ENCODE results near the gene MEOX1.

Gene MEOX1

GRCh38 chr17:43640491-43641252 lies 21.1 kb downstream of the MEOX1 start:
- TF ChIP-seq, protein P1, sequence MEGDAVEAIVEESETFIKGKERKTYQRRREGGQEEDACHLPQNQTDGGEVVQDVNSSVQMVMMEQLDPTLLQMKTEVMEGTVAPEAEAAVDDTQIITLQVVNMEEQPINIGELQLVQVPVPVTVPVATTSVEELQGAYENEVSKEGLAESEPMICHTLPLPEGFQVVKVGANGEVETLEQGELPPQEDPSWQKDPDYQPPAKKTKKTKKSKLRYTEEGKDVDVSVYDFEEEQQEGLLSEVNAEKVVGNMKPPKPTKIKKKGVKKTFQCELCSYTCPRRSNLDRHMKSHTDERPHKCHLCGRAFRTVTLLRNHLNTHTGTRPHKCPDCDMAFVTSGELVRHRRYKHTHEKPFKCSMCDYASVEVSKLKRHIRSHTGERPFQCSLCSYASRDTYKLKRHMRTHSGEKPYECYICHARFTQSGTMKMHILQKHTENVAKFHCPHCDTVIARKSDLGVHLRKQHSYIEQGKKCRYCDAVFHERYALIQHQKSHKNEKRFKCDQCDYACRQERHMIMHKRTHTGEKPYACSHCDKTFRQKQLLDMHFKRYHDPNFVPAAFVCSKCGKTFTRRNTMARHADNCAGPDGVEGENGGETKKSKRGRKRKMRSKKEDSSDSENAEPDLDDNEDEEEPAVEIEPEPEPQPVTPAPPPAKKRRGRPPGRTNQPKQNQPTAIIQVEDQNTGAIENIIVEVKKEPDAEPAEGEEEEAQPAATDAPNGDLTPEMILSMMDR (IDR thresholded peaks at IDR 0.05; ENCODE audit: low read length) = no peak
- no peak for TF ChIP-seq EZH2phosphoT487 (IDR thresholded peaks at IDR 0.05; ENCODE audit: low read length)
- no peak for TF ChIP-seq EZH2 (optimal IDR thresholded peaks at IDR 0.05; ENCODE audit: low read depth, low read length)
- no peaks in the 10 kb centered on the region for H3K36me3 ChIP-seq (replicated peaks; ENCODE audit: insufficient read depth, low read length)
- H3K9me3 ChIP-seq (replicated peaks; ENCODE audit: insufficient read depth, low read length) = no peaks in the 10 kb centered on the region
- H2AFZ ChIP-seq (ENCODE audit: low read length) = no peak overlapping the region
- H3K4me2 ChIP-seq (ENCODE audit: low read depth, low read length) = no peak overlapping the region
- no peak overlapping the region for H3K27ac ChIP-seq (ENCODE audit: low read length)
- no peaks in the 10 kb centered on the region for H3K9me2 ChIP-seq (replicated peaks; ENCODE audit: insufficient read depth, low read length)
- no peaks in the 10 kb centered on the region for H4K20me1 ChIP-seq (ENCODE audit: insufficient read depth, low read length)
- H3K27me3 ChIP-seq (replicated peaks; ENCODE audit: insufficient read depth, low read length) = peaks cover 96% of the 10 kb centered on the region
- H3K4me3 ChIP-seq (ENCODE audit: low read length) = no peak overlapping the region
- DNase-seq = no peak
- H3F3A ChIP-seq (ENCODE audit: insufficient read depth, low read length) = no peaks in the 10 kb centered on the region
- H3K4me1 ChIP-seq (ENCODE audit: low read length) = no peaks in the 10 kb centered on the region
- H3K79me2 ChIP-seq (ENCODE audit: low read length) = no peaks in the 10 kb centered on the region
- H3K9ac ChIP-seq (ENCODE audit: low read length) = no peak overlapping the region

- H4K20me1 ChIP-seq (ENCODE audit: insufficient read depth, low read length) = no peaks in the 10 kb centered on the region
- no peak for TF ChIP-seq EZH2phosphoT487 (IDR thresholded peaks at IDR 0.05; ENCODE audit: low read length)
- no peak for TF ChIP-seq EZH2 (optimal IDR thresholded peaks at IDR 0.05; ENCODE audit: low read depth, low read length)
- TF ChIP-seq, protein P1 (IDR thresholded peaks at IDR 0.05; ENCODE audit: low read length) = no peak
- H3K27ac ChIP-seq (ENCODE audit: low read length) = no peak overlapping the region
- H3K4me3 ChIP-seq (ENCODE audit: low read length) = no peak overlapping the region
- H3K27me3 ChIP-seq (replicated peaks; ENCODE audit: insufficient read depth, low read length) = peaks cover 96% of the 10 kb centered on the region
- no peak for DNase-seq
- H3K9me2 ChIP-seq (replicated peaks; ENCODE audit: insufficient read depth, low read length) = no peaks in the 10 kb centered on the region
- H3K36me3 ChIP-seq (replicated peaks; ENCODE audit: insufficient read depth, low read length) = no peaks in the 10 kb centered on the region
- no peak overlapping the region for H2AFZ ChIP-seq (ENCODE audit: low read length)
- H3K9ac ChIP-seq (ENCODE audit: low read length) = no peak overlapping the region
- no peaks in the 10 kb centered on the region for H3K9me3 ChIP-seq (replicated peaks; ENCODE audit: insufficient read depth, low read length)
- H3K4me2 ChIP-seq (ENCODE audit: low read depth, low read length) = no peak overlapping the region
- no peaks in the 10 kb centered on the region for H3F3A ChIP-seq (ENCODE audit: insufficient read depth, low read length)
- no peaks in the 10 kb centered on the region for H3K4me1 ChIP-seq (ENCODE audit: low read length)
- H3K79me2 ChIP-seq (ENCODE audit: low read length) = no peaks in the 10 kb centered on the region
These were observed 24.0 kb downstream of the MEOX1 start for GRCh38 chr17:43637563-43638323.

- Histone ChIP-seq H3K9me2 (replicated peaks; ENCODE audit: insufficient read depth, low read length) (no peaks in the 10 kb centered on the region), H3K27me3 (replicated peaks; ENCODE audit: insufficient read depth, low read length) (peaks cover 98% of the 10 kb centered on the region), H3F3A (ENCODE audit: insufficient read depth, low read length) (no peaks in the 10 kb centered on the region), H2AFZ (ENCODE audit: low read length) (no peak overlapping the region), H4K20me1 (ENCODE audit: insufficient read depth, low read length) (no peaks in the 10 kb centered on the region), H3K9ac (ENCODE audit: low read length) (no peak overlapping the region), H3K79me2 (ENCODE audit: low read length) (no peaks in the 10 kb centered on the region), H3K27ac (ENCODE audit: low read length) (no peak overlapping the region), H3K4me1 (ENCODE audit: low read length) (no peaks in the 10 kb centered on the region), H3K4me3 (ENCODE audit: low read length) (no peak overlapping the region), H3K9me3 (replicated peaks; ENCODE audit: insufficient read depth, low read length) (no peaks in the 10 kb centered on the region), H3K4me2 (ENCODE audit: low read depth, low read length) (no peak overlapping the region), H3K36me3 (replicated peaks; ENCODE audit: insufficient read depth, low read length) (no peaks in the 10 kb centered on the region)
- no peak for DNase-seq
- TF ChIP-seq EZH2phosphoT487 (IDR thresholded peaks at IDR 0.05; ENCODE audit: low read length) (no peak), EZH2 (optimal IDR thresholded peaks at IDR 0.05; ENCODE audit: low read depth, low read length) (no peak)
- TF ChIP-seq, protein P1 (IDR thresholded peaks at IDR 0.05; ENCODE audit: low read length) = no peak
These were observed 25.3 kb downstream of the MEOX1 start for GRCh38 chr17:43636426-43636825.
